ENCODE measurements around the gene SLC44A4.

SLC44A4 gene

GRCh38 chr6:31826793-31827285 is 52.0 kb downstream of the SLC44A4 start (continued):
- no peak for TF ChIP-seq ZBTB1 (tag by site-specific recombination; IDR thresholded peaks at IDR 0.05)
- no peak for TF ChIP-seq ZNF658 (tag by site-specific recombination; IDR thresholded peaks at IDR 0.05)
- TF ChIP-seq ZNF211 (tag by site-specific recombination; IDR thresholded peaks at IDR 0.05; ENCODE audit: low read depth) = no peak
- TF ChIP-seq TCF7L2 (IDR thresholded peaks at IDR 0.05; ENCODE audit: borderline replicate concordance, low read depth, low read length) = no peak
- TF ChIP-seq ZNF600 (tag by site-specific recombination; IDR thresholded peaks at IDR 0.05) = no peak
- TF ChIP-seq ZNF513 (tag by site-specific recombination; IDR thresholded peaks at IDR 0.05) = no peak
- TF ChIP-seq ZNF423 (tag by site-specific recombination; IDR thresholded peaks at IDR 0.05) = peak; percentile 43; the same call in 1 of the 2 replicates
- no peak for TF ChIP-seq ZNF23 (tag by site-specific recombination; IDR thresholded peaks at IDR 0.05; ENCODE audit: borderline replicate concordance)
- no peak for TF ChIP-seq SCRT1 (tag by site-specific recombination; IDR thresholded peaks at IDR 0.05; ENCODE audit: borderline replicate concordance)
- 0 out of 2 replicates have a peak, but pooled peaks have one; percentile 23 for TF ChIP-seq ZNF558 (tag by site-specific recombination; IDR thresholded peaks at IDR 0.05)
- TF ChIP-seq ZNF521 (tag by site-specific recombination; IDR thresholded peaks at IDR 0.05) = no peak
- TF ChIP-seq, protein P1, sequence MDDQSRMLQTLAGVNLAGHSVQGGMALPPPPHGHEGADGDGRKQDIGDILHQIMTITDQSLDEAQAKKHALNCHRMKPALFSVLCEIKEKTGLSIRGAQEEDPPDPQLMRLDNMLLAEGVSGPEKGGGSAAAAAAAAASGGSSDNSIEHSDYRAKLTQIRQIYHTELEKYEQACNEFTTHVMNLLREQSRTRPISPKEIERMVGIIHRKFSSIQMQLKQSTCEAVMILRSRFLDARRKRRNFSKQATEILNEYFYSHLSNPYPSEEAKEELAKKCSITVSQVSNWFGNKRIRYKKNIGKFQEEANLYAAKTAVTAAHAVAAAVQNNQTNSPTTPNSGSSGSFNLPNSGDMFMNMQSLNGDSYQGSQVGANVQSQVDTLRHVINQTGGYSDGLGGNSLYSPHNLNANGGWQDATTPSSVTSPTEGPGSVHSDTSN (CRISPR knock-in tag; IDR thresholded peaks at IDR 0.05) = no peak
- no peak for TF ChIP-seq ZNF626 (tag by site-specific recombination; IDR thresholded peaks at IDR 0.05)
- TF ChIP-seq, protein P2, sequence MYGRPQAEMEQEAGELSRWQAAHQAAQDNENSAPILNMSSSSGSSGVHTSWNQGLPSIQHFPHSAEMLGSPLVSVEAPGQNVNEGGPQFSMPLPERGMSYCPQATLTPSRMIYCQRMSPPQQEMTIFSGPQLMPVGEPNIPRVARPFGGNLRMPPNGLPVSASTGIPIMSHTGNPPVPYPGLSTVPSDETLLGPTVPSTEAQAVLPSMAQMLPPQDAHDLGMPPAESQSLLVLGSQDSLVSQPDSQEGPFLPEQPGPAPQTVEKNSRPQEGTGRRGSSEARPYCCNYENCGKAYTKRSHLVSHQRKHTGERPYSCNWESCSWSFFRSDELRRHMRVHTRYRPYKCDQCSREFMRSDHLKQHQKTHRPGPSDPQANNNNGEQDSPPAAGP (tag by site-specific recombination; IDR thresholded peaks at IDR 0.05) = peak; percentile 81; the same call in 1 of the 2 replicates
- peak; percentile 81; the same call in 1 of the 2 replicates for TF ChIP-seq ZNF639 (tag by site-specific recombination; IDR thresholded peaks at IDR 0.05)
- TF ChIP-seq ZNF561 (tag by site-specific recombination; IDR thresholded peaks at IDR 0.05; ENCODE audit: borderline replicate concordance) = peak; percentile 84; the same call in 1 of the 2 replicates
- no peak for TF ChIP-seq ZBTB48 (tag by site-specific recombination; IDR thresholded peaks at IDR 0.05)
- peak; percentile 45 for TF ChIP-seq SP7 (tag by site-specific recombination; IDR thresholded peaks at IDR 0.05)
- TF ChIP-seq, protein P3, sequence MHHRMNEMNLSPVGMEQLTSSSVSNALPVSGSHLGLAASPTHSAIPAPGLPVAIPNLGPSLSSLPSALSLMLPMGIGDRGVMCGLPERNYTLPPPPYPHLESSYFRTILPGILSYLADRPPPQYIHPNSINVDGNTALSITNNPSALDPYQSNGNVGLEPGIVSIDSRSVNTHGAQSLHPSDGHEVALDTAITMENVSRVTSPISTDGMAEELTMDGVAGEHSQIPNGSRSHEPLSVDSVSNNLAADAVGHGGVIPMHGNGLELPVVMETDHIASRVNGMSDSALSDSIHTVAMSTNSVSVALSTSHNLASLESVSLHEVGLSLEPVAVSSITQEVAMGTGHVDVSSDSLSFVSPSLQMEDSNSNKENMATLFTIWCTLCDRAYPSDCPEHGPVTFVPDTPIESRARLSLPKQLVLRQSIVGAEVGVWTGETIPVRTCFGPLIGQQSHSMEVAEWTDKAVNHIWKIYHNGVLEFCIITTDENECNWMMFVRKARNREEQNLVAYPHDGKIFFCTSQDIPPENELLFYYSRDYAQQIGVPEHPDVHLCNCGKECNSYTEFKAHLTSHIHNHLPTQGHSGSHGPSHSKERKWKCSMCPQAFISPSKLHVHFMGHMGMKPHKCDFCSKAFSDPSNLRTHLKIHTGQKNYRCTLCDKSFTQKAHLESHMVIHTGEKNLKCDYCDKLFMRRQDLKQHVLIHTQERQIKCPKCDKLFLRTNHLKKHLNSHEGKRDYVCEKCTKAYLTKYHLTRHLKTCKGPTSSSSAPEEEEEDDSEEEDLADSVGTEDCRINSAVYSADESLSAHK (tag by site-specific recombination; IDR thresholded peaks at IDR 0.05) = 0 out of 2 replicates have a peak, but pooled peaks have one; percentile 19
- TF ChIP-seq ZNF580 (tag by site-specific recombination; IDR thresholded peaks at IDR 0.05) = peak; percentile 85
- TF ChIP-seq, protein P4, sequence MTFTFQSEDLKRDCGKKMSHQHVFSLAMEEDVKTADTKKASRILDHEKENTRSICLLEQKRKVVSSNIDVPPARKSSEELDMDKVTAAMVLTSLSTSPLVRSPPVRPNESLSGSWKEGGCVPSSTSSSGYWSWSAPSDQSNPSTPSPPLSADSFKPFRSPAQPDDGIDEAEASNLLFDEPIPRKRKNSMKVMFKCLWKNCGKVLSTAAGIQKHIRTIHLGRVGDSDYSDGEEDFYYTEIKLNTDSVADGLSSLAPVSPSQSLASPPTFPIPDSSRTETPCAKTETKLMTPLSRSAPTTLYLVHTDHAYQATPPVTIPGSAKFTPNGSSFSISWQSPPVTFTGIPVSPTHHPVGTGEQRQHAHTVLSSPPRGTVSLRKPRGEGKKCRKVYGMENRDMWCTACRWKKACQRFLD (tag by site-specific recombination; IDR thresholded peaks at IDR 0.05) = no peak
- peak; percentile 81 for TF ChIP-seq ZFP69B (tag by site-specific recombination; IDR thresholded peaks at IDR 0.05)
- TF ChIP-seq, protein P5, sequence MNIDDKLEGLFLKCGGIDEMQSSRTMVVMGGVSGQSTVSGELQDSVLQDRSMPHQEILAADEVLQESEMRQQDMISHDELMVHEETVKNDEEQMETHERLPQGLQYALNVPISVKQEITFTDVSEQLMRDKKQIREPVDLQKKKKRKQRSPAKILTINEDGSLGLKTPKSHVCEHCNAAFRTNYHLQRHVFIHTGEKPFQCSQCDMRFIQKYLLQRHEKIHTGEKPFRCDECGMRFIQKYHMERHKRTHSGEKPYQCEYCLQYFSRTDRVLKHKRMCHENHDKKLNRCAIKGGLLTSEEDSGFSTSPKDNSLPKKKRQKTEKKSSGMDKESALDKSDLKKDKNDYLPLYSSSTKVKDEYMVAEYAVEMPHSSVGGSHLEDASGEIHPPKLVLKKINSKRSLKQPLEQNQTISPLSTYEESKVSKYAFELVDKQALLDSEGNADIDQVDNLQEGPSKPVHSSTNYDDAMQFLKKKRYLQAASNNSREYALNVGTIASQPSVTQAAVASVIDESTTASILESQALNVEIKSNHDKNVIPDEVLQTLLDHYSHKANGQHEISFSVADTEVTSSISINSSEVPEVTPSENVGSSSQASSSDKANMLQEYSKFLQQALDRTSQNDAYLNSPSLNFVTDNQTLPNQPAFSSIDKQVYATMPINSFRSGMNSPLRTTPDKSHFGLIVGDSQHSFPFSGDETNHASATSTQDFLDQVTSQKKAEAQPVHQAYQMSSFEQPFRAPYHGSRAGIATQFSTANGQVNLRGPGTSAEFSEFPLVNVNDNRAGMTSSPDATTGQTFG (tag by site-specific recombination; IDR thresholded peaks at IDR 0.05; ENCODE audit: borderline replicate concordance) = no peak
- TF ChIP-seq MZF1 (tag by site-specific recombination; IDR thresholded peaks at IDR 0.05; ENCODE audit: borderline replicate concordance) = no peak
- TF ChIP-seq PRDM1 (tag by site-specific recombination; IDR thresholded peaks at IDR 0.05) = no peak
- TF ChIP-seq ZNF544 (tag by site-specific recombination; IDR thresholded peaks at IDR 0.05) = no peak
- TF ChIP-seq, protein P6, sequence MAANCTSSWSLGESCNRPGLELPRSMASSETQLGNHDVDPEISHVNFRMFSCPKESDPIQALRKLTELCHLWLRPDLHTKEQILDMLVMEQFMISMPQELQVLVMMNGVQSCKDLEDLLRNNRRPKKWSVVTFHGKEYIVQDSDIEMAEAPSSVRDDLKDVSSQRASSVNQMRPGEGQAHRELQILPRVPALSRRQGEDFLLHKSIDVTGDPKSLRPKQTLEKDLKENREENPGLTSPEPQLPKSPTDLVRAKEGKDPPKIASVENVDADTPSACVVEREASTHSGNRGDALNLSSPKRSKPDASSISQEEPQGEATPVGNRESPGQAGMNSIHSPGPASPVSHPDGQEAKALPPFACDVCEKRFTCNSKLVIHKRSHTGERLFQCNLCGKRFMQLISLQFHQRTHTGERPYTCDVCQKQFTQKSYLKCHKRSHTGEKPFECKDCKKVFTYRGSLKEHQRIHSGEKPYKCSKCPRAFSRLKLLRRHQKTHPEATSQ (tag by site-specific recombination; IDR thresholded peaks at IDR 0.05) = no peak
